Posterior cingulate gyrus (tissue), 11 donors: Measurements from ENCODE around the gene UBE2C.

Experiments used
- DNase-seq, 10 donors: peaks; one replicate each; pipeline versions ENCODE4 v3.0.0 to v3.0.0-alpha.2; 2020 to 2021; ENCODE audit warnings: mixed read lengths in 3 of 10
- intact Hi-C: fragments of 100-400 bp; cut with DNase I; formaldehyde crosslinking; loops from one replicate; pipeline ENCODE4 v1.15.1; 2023

UBE2C gene

GRCh38 chr20:45852326-45852725, 39.9 kb downstream of the UBE2C start:
- DNase-seq = no peak
- intact Hi-C loops = no loop called here

DNA sequence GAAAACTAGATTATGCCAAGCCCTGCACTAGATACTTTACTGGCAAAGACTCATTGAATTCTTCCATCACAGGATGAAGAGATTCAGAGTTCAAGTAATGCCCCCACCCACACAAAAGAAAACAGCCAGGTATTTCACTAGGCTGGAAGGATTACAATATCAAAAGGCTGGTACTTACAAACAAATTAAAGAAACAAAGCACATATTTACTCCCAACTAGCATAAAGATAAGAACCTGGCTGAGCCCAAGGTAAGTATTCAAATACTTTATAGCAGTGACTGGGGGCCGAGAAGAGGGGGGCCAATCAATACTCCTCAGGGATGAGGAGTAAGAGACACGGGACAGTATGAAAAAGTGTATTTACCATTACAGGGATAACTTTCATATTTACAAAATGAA, 41.0 kb downstream of the UBE2C start:
- DNase-seq = no peak
- intact Hi-C loops = no loop called here

DNA sequence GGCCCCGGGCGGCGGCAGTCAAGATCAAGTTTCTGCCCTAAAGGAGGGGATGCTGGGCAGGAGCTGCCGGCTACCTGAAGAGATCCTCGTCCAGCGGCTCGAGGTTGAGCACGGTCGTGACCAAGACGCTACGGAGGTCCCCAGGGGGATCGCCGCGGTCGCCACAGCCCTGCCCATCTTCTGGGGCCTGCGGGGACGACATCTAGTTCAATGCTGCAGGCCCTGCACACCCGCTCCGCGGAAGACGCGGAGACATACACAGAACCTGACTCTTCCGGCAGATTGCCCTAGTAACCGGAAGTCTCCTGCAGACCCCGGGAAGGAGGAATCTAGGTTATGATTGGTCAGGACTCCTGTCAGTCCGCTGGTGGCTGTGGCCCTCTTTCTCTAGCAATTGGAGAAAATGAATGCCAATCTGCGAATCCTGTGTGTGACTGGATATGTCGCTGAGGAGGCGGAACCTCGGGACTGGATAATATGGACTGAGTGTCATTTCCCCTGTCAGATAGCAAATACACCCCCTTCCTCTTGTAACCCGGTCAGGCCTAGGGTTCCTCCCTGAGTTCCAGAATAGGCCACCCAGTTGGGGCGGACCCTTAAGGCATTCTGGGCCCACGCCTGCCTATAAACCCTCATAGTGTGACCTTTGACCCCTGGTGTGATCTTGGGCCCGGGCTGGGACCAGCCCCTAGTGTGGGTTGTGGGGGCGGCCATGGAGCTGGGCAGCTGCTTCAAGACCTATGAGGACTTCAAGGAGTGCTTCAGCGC, 44.9 kb downstream of the UBE2C start, which contains the start of the genes ACOT8 and ZSWIM3:
Gene ACOT8, minus strand, starts transcription at position 279 of the 768 bp plus-strand sequence. Its CDS starts 77 bp downstream, at position 202.
Gene ZSWIM3, plus strand, starts transcription at position 501 of the 768 bp plus-strand sequence. Its CDS starts 212 bp downstream, at position 713.
- intact Hi-C loops = loop anchor here (1.0 kb wide), 1 partner anchor 24 kb away; the partner anchor contains the start of gene ZSWIM1

DNA sequence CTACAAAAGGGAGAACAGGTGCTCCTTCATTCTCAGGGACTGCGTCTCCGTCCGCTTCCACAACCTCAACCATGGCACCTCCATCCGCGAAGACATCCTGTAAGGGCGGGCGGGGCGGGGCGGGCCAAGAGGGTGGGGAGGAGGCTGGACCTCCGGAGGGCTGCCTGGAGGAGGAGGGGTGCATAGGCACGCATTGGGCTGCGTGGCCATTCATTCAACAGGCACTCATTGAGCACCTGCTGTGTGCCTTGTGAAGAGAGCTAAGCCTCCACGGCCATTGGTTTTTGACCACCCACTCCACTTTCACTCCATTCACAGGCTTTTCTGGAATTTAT, 45.4 kb downstream of the UBE2C start:
- DNase-seq = no peak
- intact Hi-C loops = loop anchor here (1.0 kb wide), 1 partner anchor 23 kb away; the partner anchor contains the start of gene ZSWIM1

More for the DNA sequence above, 44.9 kb downstream of the UBE2C start, which contains the start of the genes ACOT8 and ZSWIM3:
- DNase-seq = peak; percentile 84 to 99 (median 94)

DNA sequence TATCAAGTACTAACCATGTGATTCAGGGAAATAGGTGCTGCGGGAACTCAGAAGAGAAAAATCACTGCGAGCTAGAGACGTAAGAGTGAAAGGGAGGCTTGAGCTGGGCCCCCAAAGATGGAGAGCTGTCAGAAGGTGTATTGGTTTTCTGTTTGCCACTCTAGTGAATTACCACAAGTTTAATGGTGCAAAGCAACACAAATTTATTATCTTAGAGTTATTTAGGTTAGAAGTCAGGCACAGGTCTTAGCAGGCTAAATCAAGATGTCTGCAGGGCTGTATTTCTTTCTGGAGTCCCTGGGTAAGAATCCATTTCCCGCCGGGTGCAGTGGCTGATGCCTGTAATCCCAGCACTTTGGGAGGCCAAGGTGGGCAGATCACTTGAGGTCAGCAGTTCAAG, 47.5 kb downstream of the UBE2C start:
- no peak for DNase-seq
- intact Hi-C loops = no loop called here

GRCh38 chr20:45860560-45861220, 48.2 kb downstream of the UBE2C start:
- intact Hi-C loops = no loop called here
- no peak for DNase-seq

GRCh38 chr20:45861221-45862075, 49.0 kb downstream of the UBE2C start:
- intact Hi-C loops = no loop called here
- DNase-seq = peak in 1 of 10 donors; percentile 69

- intact Hi-C loops = no loop called here
- DNase-seq = no peak
These were observed 51.4 kb downstream of the UBE2C start for GRCh38 chr20:45863543-45864470.

DNA sequence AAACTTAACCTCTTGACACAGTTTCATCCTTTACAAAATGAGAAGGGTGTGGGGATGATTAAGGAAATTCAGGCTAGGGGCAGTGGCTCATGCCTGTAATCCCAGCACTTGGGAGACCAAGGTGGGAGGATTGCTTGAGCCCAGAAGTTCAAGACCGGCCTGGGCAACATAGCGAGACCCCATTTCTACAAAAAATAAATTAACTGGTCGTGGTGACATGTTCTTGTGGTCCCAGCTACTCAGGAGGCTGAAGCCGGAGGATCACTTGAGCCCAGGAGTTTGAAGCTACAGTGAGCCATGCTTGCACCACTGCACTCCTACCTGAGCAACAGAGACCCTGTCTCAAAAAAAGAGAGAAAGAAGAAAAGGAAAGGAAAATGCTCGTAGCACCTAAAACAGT, 54.0 kb downstream of the UBE2C start:
- no peak for DNase-seq
- intact Hi-C loops = no loop called here
